HG02973 (cell line): ENCODE data around the gene RPS25.
"Not testable (repeated sequence)": the region's sequence is repeated elsewhere in the genome, so short reads cannot be mapped to it uniquely, and the experiment has no call there.

ENCODE experiments used
- ATAC-seq: cut with Tn5 transposase; IDR thresholded peaks from one replicate; pipeline ENCODE4 v1.9.1; 2021; ENCODE audit warnings: moderate library complexity; ENCODE audit not compliant: unreplicated experiment

Gene RPS25

GRCh38 chr11:118975771-118976709 is 42.1 kb downstream of the RPS25 start:
- no peak for ATAC-seq

- no peak for ATAC-seq
These were observed 44.2 kb downstream of the RPS25 start for GRCh38 chr11:118973985-118974384.

GRCh38 chr11:118971646-118972045 is 46.5 kb downstream of the RPS25 start, which contains the start of gene FOXR1:
Gene FOXR1 (plus strand): TSS chr11:118971761. CDS start chr11:118971932, 171 bp downstream.
- ATAC-seq, result no peak

- ATAC-seq, result not testable (repeated sequence)
These were observed 48.6 kb downstream of the RPS25 start for GRCh38 chr11:118969508-118969907.
